ENCODE data around the gene KLHL1.

Gene KLHL1

DNA sequence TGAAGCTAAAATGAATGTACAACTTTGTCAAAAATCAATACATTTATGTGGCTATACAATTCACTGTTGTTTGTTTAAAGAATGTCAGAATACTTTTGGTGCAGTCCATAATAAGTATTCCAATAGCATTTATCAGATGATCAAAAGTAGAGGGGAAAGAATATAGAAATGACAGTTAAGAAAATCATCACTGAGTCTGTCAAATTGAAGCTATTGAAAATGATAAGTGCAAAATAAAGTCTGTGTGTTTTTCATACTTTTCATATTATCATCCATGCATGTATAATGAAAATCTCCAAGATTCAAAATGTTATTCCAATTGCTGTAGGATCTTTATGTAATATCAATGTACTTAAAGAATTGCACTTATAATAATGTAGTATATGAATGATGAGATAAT is 93.9 kb downstream of the KLHL1 start:
- DNase-seq = no peak

DNA sequence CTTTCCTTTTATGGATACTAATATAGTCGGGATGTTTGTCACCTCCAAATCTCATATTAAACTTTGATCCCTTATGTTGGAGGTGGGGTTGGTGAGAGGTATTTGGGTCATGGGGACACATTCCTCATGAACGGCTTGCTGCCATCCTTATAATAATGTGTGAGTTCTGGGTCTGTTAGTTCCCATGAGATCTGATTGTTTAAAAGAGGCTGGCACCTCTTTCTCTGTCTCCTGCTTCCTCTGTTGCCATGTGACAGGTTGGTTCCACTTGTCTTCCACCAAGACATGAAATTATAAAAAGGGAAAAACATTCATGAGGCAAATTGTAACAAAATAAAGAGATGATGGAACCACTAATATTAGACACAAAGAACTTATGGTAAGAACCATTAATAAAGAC is 108.4 kb downstream of the KLHL1 start:
- no peak for DNase-seq

DNA sequence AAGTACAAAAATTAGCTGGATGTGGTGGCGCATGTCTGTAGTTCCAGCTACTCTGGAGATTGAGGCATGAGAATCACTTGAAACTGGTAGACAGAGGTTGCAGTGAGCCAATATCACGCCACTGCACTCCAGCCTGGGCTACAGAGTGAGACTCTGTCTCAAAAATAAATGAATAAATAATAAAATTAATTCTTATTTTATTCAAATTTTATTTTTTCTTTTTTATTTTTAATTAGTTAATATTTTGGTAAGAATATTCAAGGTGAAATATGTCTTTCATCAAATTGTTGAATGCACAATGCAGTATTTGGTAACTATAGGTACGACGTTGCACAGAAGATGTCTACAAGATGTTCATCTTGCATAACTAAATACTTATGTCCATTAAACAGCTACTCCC is 111.2 kb downstream of the KLHL1 start:
- no peak for DNase-seq

DNA sequence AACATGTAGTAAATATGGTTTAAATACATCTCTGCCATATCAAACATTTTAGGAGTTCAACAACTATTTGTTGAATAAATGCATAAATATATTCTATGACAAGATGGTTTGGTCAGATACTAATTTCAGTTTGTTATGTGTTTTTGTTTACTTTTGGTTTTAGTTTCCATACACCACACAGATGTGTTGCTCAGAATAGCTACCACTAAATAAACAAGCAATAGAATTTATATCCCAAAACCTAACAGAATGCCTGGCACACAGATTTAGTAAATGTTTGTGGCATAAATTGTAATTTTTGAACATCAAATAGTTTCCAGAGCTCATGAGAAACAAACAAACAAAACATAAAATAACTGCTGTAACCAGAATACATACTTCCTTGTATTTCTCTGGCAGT is 127.5 kb downstream of the KLHL1 start:
- no peak for DNase-seq

DNA sequence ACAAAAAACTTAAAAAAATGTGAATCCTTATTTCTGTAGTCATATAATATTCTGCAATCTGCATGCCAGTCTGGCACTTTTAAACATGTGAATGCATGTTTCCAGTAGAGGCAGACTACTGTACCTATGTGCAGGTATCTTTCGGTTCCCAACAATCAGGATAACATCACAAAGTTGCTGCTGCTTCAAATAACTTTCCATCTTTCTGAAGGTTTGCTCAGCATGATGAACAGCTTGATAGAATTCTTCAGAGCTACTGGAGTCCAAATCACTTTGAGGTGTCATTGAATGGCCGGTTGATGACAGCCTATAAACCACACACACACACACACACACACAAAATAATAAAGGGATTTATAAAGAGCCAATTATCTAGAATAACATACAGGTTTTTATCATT is 132.8 kb downstream of the KLHL1 start:
- no peak for DNase-seq

DNA sequence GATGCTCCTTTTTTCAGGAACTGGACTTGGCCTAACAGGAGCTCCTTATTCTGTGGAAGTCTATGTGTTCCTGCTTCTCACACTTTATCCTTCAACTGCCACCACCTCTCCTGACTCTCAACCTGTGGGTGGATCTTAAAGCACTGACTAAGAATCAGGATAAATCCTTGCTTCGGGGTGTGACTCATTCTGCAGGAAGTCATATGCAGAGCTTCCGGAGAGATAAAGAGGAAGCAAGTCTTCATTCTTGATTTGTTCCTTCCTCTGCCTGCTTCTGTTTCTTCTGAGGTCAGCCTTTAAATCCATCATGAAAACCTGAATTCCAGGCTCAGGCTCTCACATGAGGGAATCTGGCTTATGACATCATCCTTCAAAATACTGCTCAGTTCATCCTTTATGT is 137.7 kb downstream of the KLHL1 start:
- DNase-seq = no peak

DNA sequence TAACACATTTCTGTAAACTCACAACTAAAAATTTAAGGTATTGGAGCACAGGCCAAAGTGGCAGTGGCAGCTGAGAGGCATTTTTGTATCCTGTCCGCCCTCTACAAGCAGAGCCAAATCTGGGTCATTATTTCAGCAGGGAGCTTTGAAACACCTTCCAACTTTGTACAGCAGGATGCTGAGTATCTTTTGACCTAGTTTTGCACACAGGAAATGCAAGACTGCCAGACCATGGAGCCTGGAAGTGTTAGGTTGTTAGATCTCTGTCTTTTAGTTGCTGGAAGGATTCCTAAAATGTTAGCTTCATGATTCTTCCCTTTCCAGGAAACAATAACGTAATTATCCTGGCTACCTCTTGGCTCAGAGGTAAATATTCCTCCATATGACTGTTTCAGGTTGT is 149.2 kb downstream of the KLHL1 start:
- no peak for DNase-seq

DNA sequence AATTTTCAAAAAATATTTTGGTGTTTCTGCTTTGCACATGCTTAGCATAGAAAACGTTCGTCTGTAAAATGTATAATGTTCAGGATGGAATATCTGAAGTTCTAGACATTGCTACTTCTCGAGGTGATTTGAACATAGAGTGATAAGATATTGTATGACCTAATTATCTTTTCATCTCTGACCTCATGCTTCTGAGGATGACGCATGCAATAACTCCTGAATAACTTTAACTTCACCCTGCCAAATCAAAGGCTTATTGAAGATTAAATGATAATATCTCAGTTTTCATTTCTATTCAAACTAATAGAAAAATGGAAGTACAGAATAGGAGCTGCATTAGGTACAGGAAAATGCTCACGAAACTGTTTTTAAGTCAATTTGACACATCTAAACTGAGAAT is 151.4 kb downstream of the KLHL1 start:
- DNase-seq = no peak

DNA sequence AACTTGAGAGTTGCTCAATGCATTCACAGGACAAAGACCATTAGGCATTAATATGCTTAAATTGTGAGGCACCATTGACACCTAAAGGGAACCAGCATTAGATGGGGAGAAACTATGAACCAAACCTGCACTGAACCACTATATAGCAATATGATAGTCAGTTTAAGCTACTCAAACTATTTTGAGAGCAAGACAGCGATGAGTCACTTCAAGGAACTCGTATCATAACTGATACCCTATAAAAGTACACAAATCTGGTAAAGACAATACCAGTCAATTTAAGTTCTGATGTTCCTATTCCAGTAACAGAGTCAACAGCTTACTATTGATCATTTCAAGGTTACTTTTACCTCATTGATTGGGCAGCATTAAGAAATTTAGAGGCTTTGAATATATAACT is 151.9 kb downstream of the KLHL1 start:
- DNase-seq = no peak

DNA sequence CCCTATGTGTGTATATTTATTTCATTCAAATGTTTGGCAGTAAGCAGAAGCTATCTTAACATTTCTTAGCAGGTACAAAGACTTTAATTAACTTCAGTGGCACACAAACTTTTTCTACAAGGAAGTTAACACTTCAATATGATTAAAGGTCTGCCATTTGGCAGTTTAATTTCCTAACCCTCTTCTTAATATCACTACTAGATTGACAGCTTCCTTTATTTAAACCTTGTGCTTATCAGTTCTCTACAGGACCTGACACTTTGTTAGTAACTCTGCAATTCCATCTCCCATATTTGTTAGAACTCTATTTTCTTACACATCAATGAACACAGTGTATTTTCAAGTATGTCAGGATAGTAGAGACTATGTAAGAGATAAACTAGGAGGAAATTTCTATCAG is 153.0 kb downstream of the KLHL1 start:
- DNase-seq = no peak

DNA sequence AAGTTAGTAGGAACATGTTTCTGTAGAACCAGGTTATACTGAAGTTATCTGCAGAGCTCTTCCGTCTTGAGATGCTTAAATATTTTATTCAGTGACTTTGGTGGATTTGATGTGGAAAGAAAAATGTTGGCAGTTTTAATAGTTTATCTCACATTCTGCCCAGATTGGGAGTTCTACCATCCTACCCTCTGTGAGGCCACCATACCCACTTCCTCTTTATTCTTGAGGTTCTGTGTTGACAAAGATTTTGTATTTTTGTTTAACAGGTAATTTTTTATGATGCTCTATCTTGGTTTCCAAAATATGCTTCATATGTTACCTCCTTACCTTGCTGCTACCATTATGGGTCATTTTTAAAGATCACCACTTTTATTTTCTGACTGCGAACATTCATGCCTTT is 156.8 kb downstream of the KLHL1 start:
- DNase-seq = no peak

DNA sequence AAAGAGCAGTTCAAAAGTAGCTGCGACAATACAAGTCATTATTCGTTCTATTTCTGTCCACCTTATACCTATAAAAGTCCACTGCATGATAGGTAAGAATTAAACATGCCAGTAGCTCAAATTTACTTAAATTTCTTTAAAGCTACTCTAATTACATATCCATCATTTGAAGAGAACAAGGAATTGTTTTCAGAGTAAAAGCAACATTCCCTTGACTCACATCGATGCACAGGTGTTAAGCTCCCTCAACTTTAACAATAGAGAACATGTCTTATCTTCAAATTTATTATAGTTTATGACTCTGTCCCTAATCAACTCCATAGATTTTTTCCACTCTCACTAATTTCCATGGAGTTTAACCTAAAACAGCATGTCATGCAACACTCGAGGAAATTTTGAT is 158.1 kb downstream of the KLHL1 start:
- no peak for DNase-seq

DNA sequence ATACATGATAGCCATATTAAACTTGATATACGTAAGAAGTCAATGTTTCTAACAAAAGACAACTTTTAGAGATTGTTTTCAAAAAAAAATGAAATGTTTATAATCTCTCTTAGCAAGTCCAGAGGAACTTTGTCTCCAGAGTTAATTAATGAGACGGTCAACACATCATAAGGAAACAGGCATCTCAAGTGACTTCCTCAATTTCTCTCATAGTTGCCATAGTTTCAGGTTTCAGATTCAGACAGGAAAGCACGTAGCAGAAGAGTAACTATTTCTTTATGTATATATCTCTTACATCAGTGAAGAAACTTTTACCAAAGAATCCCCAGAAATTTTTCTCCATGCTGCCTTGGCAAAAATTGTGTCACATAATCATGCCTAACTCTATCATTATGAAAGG is 160.2 kb downstream of the KLHL1 start:
- no peak for DNase-seq

DNA sequence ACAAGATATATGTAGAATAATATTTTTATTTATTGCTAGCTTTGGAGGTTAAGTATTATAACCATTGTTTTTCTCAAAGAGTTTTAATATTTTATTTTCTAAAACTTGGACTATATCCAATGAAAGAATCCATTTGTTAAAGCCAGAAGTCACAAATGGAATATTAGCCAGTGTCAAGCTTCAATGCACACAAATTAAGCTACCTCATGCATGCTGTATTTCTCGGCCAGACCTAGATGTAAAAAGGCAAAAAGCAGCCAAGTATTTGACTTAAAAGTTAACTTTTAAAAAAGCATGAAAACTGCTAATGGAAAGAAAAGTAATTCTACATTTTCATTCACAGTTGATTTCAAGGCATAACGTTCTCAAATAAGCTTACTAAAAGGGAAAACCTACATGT is 160.7 kb downstream of the KLHL1 start:
- DNase-seq = no peak

DNA sequence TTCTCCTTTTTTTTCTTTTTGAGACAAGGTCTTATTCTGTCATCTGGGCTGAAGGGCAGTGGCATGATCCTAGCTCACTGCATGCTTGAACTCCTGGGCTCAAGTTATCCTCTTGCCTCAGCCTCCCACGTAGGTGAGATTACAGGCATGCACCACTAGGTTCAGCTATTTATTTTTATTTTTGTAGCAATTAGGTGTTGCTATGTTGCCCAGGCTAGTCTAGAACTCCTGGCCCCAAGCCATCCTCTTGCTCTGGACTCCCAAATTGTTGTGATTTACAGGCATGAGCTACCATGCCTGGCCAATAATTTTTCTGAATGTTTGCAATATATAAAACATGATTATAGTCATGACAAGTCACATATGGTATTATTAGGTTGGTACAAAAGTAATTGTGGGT is 161.7 kb downstream of the KLHL1 start:
- no peak for DNase-seq

DNA sequence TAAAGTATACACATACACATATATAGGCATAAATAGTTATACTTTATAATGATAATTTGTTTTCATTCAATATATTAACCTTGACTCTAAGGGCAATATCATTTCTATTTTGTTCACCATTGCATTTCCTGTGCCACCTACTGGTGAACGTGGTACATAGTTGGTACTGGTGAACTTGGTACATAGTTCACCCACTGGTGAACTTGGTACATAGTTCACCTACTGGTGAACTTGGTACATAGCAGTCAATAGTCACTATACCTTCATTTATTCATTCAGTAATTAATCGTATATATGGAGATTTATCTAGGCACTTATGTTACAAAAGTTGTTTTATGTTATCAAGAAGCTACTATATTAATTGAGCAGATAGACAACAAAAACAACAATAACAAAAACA is 173.2 kb downstream of the KLHL1 start:
- no peak for DNase-seq

DNA sequence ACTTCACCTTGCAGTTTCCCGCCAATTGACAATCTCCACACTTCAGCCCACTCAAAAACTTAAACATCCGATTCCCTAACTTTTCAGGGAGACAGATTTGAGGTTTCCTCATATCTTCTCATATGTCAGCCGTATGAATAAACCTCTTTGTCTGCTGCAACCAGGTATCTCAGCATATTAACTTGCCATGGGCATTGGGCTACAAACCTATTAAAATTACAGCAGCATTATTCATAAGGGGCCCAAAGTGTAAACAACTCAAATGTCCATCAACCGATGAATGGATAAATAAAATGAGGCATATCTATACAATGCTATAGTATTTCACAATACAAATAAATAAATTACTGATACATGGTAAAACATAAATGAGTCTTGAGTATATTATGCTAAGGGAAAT is 180.0 kb downstream of the KLHL1 start:
- DNase-seq = no peak

DNA sequence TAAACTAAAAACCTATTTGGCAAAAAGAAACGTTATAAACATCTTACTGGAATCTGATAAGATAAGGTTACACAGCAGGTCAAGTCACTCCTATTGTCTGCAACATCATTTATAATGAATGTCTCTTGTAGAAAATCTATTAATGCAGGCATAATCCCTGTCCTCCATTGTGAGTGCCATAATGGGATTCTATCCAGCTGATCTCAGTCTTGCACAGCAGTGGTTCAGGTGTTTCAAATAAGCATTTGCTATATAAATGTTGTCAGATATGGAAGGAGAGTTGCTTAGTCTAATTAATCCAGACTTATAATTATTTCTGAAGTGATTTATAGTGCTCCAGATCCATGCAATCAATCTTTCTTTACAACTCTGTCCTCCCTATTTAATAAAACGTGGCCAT is 187.1 kb downstream of the KLHL1 start:
- no peak for DNase-seq

DNA sequence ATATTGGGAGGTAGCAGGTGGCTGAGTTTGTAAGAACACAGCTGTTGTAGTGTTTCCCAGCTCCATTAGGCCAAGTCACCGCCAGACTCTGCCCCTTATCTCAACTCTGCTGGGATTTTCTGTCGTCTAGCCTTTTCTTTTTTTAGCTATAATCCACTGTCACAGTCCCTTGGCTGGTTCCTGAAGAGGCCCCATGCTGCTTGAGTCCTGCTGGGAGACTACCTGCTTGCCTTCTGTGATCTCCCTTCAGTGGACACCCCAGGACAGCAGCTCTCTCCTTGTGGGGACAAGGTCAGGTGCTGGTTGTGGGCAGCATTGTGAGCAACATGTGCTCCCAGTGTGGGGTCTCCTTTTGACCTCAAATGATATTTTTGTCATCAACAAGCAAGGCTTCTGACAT is 195.6 kb downstream of the KLHL1 start:
- DNase-seq = no peak

DNA sequence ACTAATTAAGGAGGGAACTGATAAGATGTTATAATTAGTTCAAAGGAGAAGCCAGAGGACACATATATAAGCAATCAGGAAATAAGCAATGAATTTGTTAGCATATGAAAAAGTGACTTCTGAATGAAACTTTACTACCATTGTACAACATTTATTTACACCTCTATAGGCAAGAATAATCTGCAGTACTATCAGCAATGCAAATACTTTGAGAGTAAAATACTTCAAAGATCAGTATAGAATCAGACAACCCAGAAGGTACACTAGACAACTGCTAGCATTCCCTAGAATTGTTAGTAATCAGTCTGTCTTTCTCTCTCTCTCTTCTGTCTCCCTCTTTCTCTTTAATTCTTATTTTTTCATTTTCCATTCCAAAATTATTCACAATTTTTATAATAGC is 197.5 kb downstream of the KLHL1 start:
- no peak for DNase-seq

DNA sequence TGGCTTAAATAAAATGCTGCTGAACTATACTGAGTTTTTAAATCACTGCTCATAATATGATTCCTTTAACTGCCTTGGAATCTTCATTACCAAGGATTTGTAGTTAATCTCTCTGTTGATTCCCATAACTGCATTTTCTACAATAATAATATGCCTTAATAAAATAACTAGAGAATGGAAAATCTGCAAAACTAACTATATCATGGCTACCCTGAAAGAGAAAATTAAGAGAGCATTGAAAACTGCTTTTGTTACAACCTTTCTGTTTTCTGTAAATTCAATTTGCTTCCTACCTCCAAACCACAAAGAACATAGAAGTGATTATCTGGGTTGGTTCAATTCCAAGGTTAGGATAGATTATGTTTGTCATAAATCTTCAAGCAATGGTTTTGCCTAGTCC is 203.5 kb downstream of the KLHL1 start:
- no peak for DNase-seq

DNA sequence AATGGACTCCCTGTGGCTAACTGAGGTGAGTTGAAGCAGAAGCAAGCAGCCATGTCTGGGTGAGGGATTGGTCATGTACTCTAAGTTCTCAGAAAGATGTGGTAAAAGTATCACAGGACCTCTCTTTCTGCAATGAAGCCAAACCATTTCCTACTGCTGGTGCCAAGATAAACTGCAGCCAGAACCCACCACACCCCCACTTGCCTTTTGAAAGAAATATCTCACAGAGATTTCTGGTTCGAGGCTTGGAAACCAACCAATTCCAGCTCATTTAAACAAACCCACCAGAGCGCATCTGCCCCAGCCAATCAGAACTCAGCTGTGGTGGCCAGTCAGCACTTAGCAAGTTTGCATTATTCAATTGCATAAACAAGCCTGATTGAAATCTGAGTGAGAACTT is 205.2 kb downstream of the KLHL1 start:
- DNase-seq = no peak

DNA sequence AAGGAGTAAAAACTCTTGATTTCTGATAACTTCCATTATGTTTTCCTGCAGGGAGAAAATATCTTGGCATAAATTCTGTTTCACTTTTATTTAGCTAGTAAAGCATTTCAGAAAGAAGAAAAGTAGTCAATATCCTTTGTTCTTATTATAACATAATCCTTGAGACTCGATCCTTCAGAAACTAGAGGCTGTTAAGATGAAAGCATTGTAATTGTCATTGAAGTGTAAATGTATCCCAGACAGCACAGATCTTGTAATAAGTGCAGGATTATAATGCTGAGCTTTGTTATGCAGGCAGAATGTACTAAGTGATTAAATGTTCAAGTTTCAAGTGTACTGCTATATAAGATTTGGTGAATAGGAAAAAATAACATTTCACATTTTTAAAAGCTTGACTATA is 225.8 kb downstream of the KLHL1 start:
- DNase-seq = no peak

DNA sequence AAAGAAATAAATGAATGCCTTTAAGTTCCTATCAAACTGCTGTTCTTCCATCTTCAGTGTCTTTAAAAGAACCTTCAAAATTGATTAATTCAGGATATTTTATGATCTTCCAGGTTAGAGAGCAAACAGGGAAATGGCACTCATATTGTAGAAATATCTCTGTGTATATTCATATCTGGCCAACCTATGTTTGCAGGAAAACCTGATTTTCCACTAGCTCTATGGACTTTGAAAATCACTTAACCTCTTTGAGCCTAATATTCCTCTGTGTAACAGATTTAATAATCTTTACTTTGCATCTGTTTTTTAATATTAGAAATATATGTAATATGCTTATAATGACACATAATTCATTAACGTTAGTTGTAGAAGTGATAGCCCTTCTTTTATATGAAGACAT is 228.3 kb downstream of the KLHL1 start:
- DNase-seq = no peak

DNA sequence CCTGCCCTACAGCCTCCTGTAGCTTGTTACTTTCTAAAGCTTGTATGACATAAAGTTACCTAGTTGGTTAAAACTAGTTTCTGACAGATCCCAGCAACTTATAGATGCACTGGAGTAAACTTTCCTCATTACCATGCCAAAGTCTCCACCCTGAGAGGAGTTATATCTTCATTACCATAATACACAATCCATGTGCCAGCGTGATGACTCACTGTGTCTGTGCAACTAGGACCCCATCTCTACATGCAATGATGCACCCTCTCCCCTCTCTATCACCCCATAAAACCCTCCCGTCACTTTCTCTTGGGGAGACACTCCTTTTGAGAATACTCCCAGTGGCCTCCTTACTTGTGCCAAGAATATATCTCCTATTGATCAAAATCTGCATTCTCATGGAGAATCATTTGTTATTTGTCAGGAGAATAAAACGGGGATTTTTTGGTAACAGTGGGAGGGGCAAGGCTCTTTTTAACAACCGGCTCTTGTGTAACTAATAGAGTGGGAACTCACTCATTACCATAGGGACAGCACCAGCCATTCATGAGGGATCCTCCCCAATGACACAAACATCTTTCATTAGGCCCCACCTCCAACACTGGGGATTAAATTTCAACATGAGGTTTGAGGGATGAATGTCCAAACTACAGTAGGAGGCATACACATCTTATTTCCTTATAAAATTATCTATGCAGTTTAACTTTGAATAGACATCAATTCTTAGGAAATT is 235.8 kb downstream of the KLHL1 start:
- no peak for DNase-seq

DNA sequence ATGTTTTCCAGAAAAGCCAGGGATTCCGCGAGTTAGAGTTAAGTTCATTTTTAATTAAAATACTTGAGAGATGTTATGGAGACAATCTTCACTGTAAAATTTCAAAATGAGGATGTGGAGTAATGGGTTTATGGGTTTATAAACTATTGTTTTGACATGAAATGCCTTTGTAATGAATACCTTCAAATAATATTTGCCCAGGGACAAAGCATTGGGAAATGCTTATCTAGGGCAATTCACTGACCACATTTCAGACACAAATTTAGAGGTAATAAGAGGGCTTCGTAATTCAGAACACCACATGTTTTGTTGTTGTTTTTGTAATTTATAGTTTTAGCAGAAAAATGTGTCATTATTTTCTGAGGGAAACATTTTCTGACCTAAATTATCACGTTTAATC is 241.7 kb downstream of the KLHL1 start:
- DNase-seq = no peak

Data from NCI-H1105 (cell line).